ENCODE measurements around the gene VRK2. TPM values are rescaled to one million over a fixed set of nuclear protein-coding genes. Genes with fewer than 3 reads are reported as not detected.

The VRK2 gene
- total RNA-seq, 1 donor from 2014 or later: 27.3 TPM

GRCh38 chr2:58045580-58046334 lies 849 bp upstream of the VRK2 start:
- Histone ChIP-seq H3K4me3 (ENCODE audit: low read depth, low read length) (peak overlapping the region; percentile 81), H3K36me3 (ENCODE audit: control insufficient read depth, insufficient read depth, low read length) (no peaks in the 10 kb centered on the region), H3K27me3 (ENCODE audit: control insufficient read depth, insufficient read depth, low read length) (no peaks in the 10 kb centered on the region)
- no peak for DNase-seq (ENCODE audit: low read depth)
- no peak for TF ChIP-seq CTCF (IDR thresholded peaks at IDR 0.05; ENCODE audit: insufficient read depth, low read length, poor library complexity, severe bottlenecking)

- no peaks in the 10 kb centered on the region for H3K36me3 ChIP-seq (ENCODE audit: control insufficient read depth, insufficient read depth, low read length)
- TF ChIP-seq CTCF (IDR thresholded peaks at IDR 0.05; ENCODE audit: insufficient read depth, low read length, poor library complexity, severe bottlenecking): no peak
- DNase-seq (ENCODE audit: low read depth): no peak
- peak overlapping the region; percentile 81 for H3K4me3 ChIP-seq (ENCODE audit: low read depth, low read length)
- no peaks in the 10 kb centered on the region for H3K27me3 ChIP-seq (ENCODE audit: control insufficient read depth, insufficient read depth, low read length)
Observed at GRCh38 chr2:58046335-58046584, 346 bp upstream of the VRK2 start.

- no peak for TF ChIP-seq CTCF (IDR thresholded peaks at IDR 0.05; ENCODE audit: insufficient read depth, low read length, poor library complexity, severe bottlenecking)
- DNase-seq (ENCODE audit: low read depth): no peak
- Histone ChIP-seq H3K36me3 (ENCODE audit: control insufficient read depth, insufficient read depth, low read length) (no peaks in the 10 kb centered on the region), H3K4me3 (ENCODE audit: low read depth, low read length) (peak overlapping the region; percentile 81), H3K27me3 (ENCODE audit: control insufficient read depth, insufficient read depth, low read length) (no peaks in the 10 kb centered on the region)
Observed at GRCh38 chr2:58047373-58047935, 848 bp downstream of the VRK2 start.

GRCh38 chr2:58047961-58048360 lies 1.4 kb downstream of the VRK2 start:
- Histone ChIP-seq H3K36me3 (ENCODE audit: control insufficient read depth, insufficient read depth, low read length) (no peaks in the 10 kb centered on the region), H3K27me3 (ENCODE audit: control insufficient read depth, insufficient read depth, low read length) (no peaks in the 10 kb centered on the region), H3K4me3 (ENCODE audit: low read depth, low read length) (peak overlapping the region; percentile 14)
- TF ChIP-seq CTCF (IDR thresholded peaks at IDR 0.05; ENCODE audit: insufficient read depth, low read length, poor library complexity, severe bottlenecking): no peak
- DNase-seq (ENCODE audit: low read depth): no peak

GRCh38 chr2:58051445-58051844 lies 4.8 kb downstream of the VRK2 start:
- no peak for DNase-seq (ENCODE audit: low read depth)
- Histone ChIP-seq H3K27me3 (ENCODE audit: control insufficient read depth, insufficient read depth, low read length) (no peaks in the 10 kb centered on the region), H3K4me3 (ENCODE audit: low read depth, low read length) (no peak overlapping the region), H3K36me3 (ENCODE audit: control insufficient read depth, insufficient read depth, low read length) (no peaks in the 10 kb centered on the region)
- TF ChIP-seq CTCF (IDR thresholded peaks at IDR 0.05; ENCODE audit: insufficient read depth, low read length, poor library complexity, severe bottlenecking): no peak

- no peak for TF ChIP-seq CTCF (IDR thresholded peaks at IDR 0.05; ENCODE audit: insufficient read depth, low read length, poor library complexity, severe bottlenecking)
- no peak for DNase-seq (ENCODE audit: low read depth)
- H3K36me3 ChIP-seq (ENCODE audit: control insufficient read depth, insufficient read depth, low read length): no peaks in the 10 kb centered on the region
- H3K4me3 ChIP-seq (ENCODE audit: low read depth, low read length): no peak overlapping the region
- no peaks in the 10 kb centered on the region for H3K27me3 ChIP-seq (ENCODE audit: control insufficient read depth, insufficient read depth, low read length)
Observed at GRCh38 chr2:58052978-58053377, 6.4 kb downstream of the VRK2 start.

All from kidney epithelial cell (primary cell).